ENCODE results near the gene FADS6. TPM values are rescaled to one million over a fixed set of nuclear protein-coding genes. Genes with fewer than 3 reads are reported as not detected.

The FADS6 gene
- total RNA-seq, 1 experiment from 2014 or later, result 1.2 TPM

DNA sequence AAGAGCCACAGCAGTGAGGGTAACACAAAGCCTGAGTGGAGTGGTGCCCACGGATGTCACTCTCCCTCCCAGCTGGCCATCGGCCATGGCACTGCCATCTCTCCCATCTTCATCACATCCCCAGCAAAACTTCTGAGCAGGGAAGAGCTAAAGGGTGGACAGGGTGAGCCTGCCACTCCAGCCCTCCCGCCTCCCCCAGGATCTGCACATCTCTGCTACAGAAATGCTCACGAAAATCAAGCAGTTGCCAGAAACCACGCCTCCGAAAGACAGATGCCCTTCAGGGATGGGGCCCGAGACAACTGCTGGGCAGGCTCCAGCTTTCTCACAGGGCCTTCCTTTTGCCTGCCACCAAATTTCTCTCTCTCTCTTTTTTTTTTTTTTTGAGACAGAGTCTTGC is 37.3 kb downstream of the FADS6 start:
- DNase-seq, result no peak
- H3K27me3 Mint-ChIP-seq (ENCODE audit: low read depth), result peaks cover 93% of the 10 kb centered on the region

More for the DNA sequence above, 37.3 kb downstream of the FADS6 start:
- H4K91ac ChIP-seq (ENCODE audit: insufficient read length, low read depth, low read length), result no peak overlapping the region
- no peak overlapping the region for H3K4me2 ChIP-seq (ENCODE audit: insufficient read depth, insufficient read length, low read length)
- no peak overlapping the region for H2BK15ac ChIP-seq (ENCODE audit: low read depth, low read length)
- Mint-ChIP-seq H3K36me3 (ENCODE audit: insufficient read depth in 1 of 3, low read depth in 3 of 3) (no peaks in the 10 kb centered on the region), H3K4me1 (peaks cover 11 to 19% of the 10 kb centered on the region in 2 experiments), H3K9me3 (no peaks in the 10 kb centered on the region), H3K4me3 (no peak overlapping the region; a peak in 1 of 5 replicates), H3K27ac (no peak overlapping the region)
- H3K18ac ChIP-seq (ENCODE audit: insufficient read length, low read depth, low read length), result no peak overlapping the region
- H3K23ac ChIP-seq (ENCODE audit: insufficient read length, low read depth, low read length), result no peak overlapping the region
- no CpG with 5 or more reads among the region's 7 CpGs for WGBS (ENCODE audit: extremely low coverage, insufficient read length, low lambda C conversion rate)
- H3K4me1 ChIP-seq (ENCODE audit: insufficient read depth, low read length), result no peaks in the 10 kb centered on the region
- no peaks in the 10 kb centered on the region for H3K79me1 ChIP-seq (ENCODE audit: insufficient read depth, low read depth, low read length, poor library complexity, severe bottlenecking)
- no peaks in the 10 kb centered on the region for H3K79me2 ChIP-seq (ENCODE audit: insufficient read depth, low read length)
- H2BK12ac ChIP-seq (ENCODE audit: insufficient read length, low read depth, low read length), result no peak overlapping the region
- H4K8ac ChIP-seq (replicated peaks; ENCODE audit: insufficient read length, low read depth, low read length), result no peak overlapping the region
- no peak overlapping the region for H3T11ph ChIP-seq (ENCODE audit: low read length)
- H2AK5ac ChIP-seq (ENCODE audit: insufficient read length, low read length), result no peak overlapping the region
- H3K9ac ChIP-seq (ENCODE audit: extremely low read depth, insufficient read length, low read length), result no peak overlapping the region
- H3K27me3 ChIP-seq (ENCODE audit: insufficient read depth, low read length), result peaks cover 56% of the 10 kb centered on the region
- no peak overlapping the region for H2AFZ ChIP-seq (ENCODE audit: low read length)
- no peak overlapping the region for H3K56ac ChIP-seq (ENCODE audit: insufficient read length, low read depth, low read length)
- H2BK120ac ChIP-seq (ENCODE audit: low read depth, low read length, poor library complexity, severe bottlenecking), result no peak overlapping the region
- H3K14ac ChIP-seq (ENCODE audit: insufficient read depth, low read length), result no peak overlapping the region
- TF ChIP-seq, protein P1, sequence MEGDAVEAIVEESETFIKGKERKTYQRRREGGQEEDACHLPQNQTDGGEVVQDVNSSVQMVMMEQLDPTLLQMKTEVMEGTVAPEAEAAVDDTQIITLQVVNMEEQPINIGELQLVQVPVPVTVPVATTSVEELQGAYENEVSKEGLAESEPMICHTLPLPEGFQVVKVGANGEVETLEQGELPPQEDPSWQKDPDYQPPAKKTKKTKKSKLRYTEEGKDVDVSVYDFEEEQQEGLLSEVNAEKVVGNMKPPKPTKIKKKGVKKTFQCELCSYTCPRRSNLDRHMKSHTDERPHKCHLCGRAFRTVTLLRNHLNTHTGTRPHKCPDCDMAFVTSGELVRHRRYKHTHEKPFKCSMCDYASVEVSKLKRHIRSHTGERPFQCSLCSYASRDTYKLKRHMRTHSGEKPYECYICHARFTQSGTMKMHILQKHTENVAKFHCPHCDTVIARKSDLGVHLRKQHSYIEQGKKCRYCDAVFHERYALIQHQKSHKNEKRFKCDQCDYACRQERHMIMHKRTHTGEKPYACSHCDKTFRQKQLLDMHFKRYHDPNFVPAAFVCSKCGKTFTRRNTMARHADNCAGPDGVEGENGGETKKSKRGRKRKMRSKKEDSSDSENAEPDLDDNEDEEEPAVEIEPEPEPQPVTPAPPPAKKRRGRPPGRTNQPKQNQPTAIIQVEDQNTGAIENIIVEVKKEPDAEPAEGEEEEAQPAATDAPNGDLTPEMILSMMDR (conservative IDR thresholded peaks at IDR 0.05), result no peak
- peaks cover 20% of the 10 kb centered on the region for H3K23me2 ChIP-seq (ENCODE audit: insufficient read length, low read depth, low read length, poor library complexity, severe bottlenecking)
- H4K5ac ChIP-seq (ENCODE audit: insufficient read length, low read depth, low read length), result no peak overlapping the region
- no peak overlapping the region for H3K27ac ChIP-seq (ENCODE audit: insufficient read length, low read depth, low read length)
- no peaks in the 10 kb centered on the region for H4K20me1 ChIP-seq (ENCODE audit: control insufficient read depth, insufficient read depth, insufficient read length)
- H2BK20ac ChIP-seq (ENCODE audit: low read depth, low read length, poor library complexity, severe bottlenecking), result no peak overlapping the region
- H3K9me3 ChIP-seq (ENCODE audit: control insufficient read depth, low read depth, low read length), result no peaks in the 10 kb centered on the region
- no peak overlapping the region for H2BK5ac ChIP-seq (ENCODE audit: insufficient read length, low read length)
- H3K4ac ChIP-seq (ENCODE audit: low read depth, low read length), result no peak overlapping the region
